Gastroesophageal sphincter (tissue), 4 donors: ENCODE data around the gene UBE3D. TPM values are rescaled to one million over a fixed set of nuclear protein-coding genes. Genes with fewer than 3 reads are reported as not detected.

ENCODE experiments used
- ATAC-seq: fragments of 150-250 bp; one replicate; pipeline ENCODE4 v1.9.1; 2016; ENCODE audit warnings: mild to moderate bottlenecking, moderate library complexity
- H3K27ac ChIP-seq, 4 donors: fragments of 200-600 bp; sonication (generic) in 3 of 4; 1 replicate in 3 of 4; 2 replicates in 1 of 4; pipeline ENCODE4 v1.5.1; 2016 to 2019
- H3K27me3 ChIP-seq: fragments of 200-600 bp; sonication (generic); one replicate; pipeline ENCODE4 v1.5.1; 2019
- H3K36me3 ChIP-seq, 2 donors: fragments of 200-600 bp; sonication (generic); one replicate each; pipeline ENCODE4 v1.5.1; 2019; ENCODE audit warnings: control low read depth in 1 of 2
- H3K4me1 ChIP-seq, 3 donors: fragments of 200-600 bp; sonication (generic); 1 replicate in 2 of 3; 2 replicates in 1 of 3; pipeline ENCODE4 v1.5.1; 2016 to 2019; ENCODE audit warnings: control low read depth in 2 of 3
- H3K4me3 ChIP-seq, 2 donors: fragments of 200-600 bp; sonication (generic); one replicate each; pipeline ENCODE4 v1.5.1; 2019; ENCODE audit warnings: mild to moderate bottlenecking in 1 of 2, moderate library complexity in 1 of 2
- H3K9me3 ChIP-seq, 3 donors: fragments of 200-600 bp; sonication (generic); one replicate each; pipeline ENCODE4 v1.5.1; 2017 to 2019; ENCODE audit warnings: control low read depth in 2 of 3
- EP300 ChIP-seq: sonication (generic); formaldehyde crosslinking; IDR thresholded peaks from one replicate; pipeline ENCODE4 v1.6.1; 2017; ENCODE audit warnings: antibody characterized with exemption, mild to moderate bottlenecking
- POLR2A ChIP-seq, 2 donors: fragments of 450-650 bp; IDR thresholded peaks; one replicate each; pipeline ENCODE4 v1.6.1; 2017; ENCODE audit warnings: antibody characterized with exemption in 2 of 2, mild to moderate bottlenecking in 2 of 2, moderate library complexity in 1 of 2
- POLR2AphosphoS5 ChIP-seq: sonication (generic); formaldehyde crosslinking; IDR thresholded peaks from one replicate; pipeline ENCODE4 v1.6.1; 2017; ENCODE audit warnings: antibody characterized with exemption
- WGBS, 2 donors: methylation state at CpG; one replicate each; pipeline ENCODE4 v1.1.5; 2018; ENCODE audit warnings: low coverage in 1 of 2; 5-methylcytosine and 5-hydroxymethylcytosine counted together
- total RNA-seq, 4 donors: library from RNA; depleted of rRNA; stranded (reverse); fragments of >200 nt; gene quantifications; one replicate each; pipeline ENCODE4 v1.1.0, GENCODE V29; 2016
- TF ChIP-seq, protein P1 (sequence below), 4 experiments: fragments of 200-600 bp in 2 of 4; fragments of 450-650 bp in 2 of 4; sonication (generic) in 1 of 4; IDR thresholded peaks; one replicate each; pipeline ENCODE4 v1.5.1; 2017 to 2019; ENCODE audit warnings: antibody characterized with exemption in 4 of 4, mild to moderate bottlenecking in 2 of 4, moderate library complexity in 2 of 4

Gene UBE3D
- total RNA-seq, 4 donors from 2014 or later, result 3.4 to 13.1 (median 7.3) TPM

- no peak overlapping the region for H3K4me3 ChIP-seq
- no peak overlapping the region for H3K27ac ChIP-seq
- H3K9me3 ChIP-seq, result no peaks in the 10 kb centered on the region
- no peak for ATAC-seq
- no peaks in the 10 kb centered on the region for H3K4me1 ChIP-seq
- 82 to 89% methylated on average over 1 of the region's 1 CpG for WGBS, 2 donors
- TF ChIP-seq, protein P1, sequence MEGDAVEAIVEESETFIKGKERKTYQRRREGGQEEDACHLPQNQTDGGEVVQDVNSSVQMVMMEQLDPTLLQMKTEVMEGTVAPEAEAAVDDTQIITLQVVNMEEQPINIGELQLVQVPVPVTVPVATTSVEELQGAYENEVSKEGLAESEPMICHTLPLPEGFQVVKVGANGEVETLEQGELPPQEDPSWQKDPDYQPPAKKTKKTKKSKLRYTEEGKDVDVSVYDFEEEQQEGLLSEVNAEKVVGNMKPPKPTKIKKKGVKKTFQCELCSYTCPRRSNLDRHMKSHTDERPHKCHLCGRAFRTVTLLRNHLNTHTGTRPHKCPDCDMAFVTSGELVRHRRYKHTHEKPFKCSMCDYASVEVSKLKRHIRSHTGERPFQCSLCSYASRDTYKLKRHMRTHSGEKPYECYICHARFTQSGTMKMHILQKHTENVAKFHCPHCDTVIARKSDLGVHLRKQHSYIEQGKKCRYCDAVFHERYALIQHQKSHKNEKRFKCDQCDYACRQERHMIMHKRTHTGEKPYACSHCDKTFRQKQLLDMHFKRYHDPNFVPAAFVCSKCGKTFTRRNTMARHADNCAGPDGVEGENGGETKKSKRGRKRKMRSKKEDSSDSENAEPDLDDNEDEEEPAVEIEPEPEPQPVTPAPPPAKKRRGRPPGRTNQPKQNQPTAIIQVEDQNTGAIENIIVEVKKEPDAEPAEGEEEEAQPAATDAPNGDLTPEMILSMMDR (IDR thresholded peaks at IDR 0.05), result no peak
- no peaks in the 10 kb centered on the region for H3K36me3 ChIP-seq
- H3K27me3 ChIP-seq, result no peaks in the 10 kb centered on the region
Measured at GRCh38 chr6:82976179-82976578, 89.5 kb downstream of the UBE3D start.

DNA sequence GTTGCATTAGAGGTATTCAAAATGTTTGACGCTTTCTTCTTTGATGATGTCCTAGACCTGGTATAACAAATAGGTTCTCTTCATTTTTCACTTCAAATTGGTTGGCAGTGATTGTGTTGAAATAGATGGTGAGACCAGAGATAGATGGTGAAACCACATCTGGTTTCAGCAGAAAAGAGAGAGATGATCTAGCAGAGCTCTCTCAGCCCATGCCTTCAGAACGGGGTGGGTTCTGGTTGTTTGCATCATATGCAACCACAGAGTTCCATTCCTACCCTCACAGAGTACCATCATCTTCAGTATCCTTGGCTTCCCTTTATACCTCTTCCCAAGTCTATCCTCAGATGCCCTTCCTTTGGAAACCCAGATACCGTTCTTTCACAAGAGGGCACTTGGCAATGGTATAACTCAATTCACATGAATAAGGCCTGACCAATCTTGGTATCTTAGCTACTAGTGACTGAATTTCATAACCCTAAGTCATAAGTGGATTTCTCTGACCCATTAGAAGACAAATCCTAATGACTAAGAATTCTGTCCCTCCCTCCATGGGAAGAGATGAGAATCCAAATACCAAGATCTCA, 93.7 kb downstream of the UBE3D start:
- no peaks in the 10 kb centered on the region for H3K4me1 ChIP-seq
- no peaks in the 10 kb centered on the region for H3K27me3 ChIP-seq
- TF ChIP-seq POLR2AphosphoS5, result no peak
- TF ChIP-seq EP300, result no peak
- TF ChIP-seq, protein P1 (IDR thresholded peaks at IDR 0.05), result no peak
- no peak for TF ChIP-seq POLR2A (IDR thresholded peaks at IDR 0.05)
- no peak overlapping the region for H3K27ac ChIP-seq
- H3K9me3 ChIP-seq, result no peaks in the 10 kb centered on the region
- no peak overlapping the region for H3K4me3 ChIP-seq
- H3K36me3 ChIP-seq, result no peaks in the 10 kb centered on the region
- ATAC-seq, result no peak
- 91 to 100% methylated on average over 3 of the region's 3 CpGs for WGBS, 2 donors

GRCh38 chr6:82970839-82971238, 94.8 kb downstream of the UBE3D start:
- Histone ChIP-seq H3K4me1 (no peaks in the 10 kb centered on the region), H3K27ac (no peak overlapping the region), H3K9me3 (no peaks in the 10 kb centered on the region), H3K27me3 (no peaks in the 10 kb centered on the region), H3K36me3 (no peaks in the 10 kb centered on the region), H3K4me3 (no peak overlapping the region)
- TF ChIP-seq POLR2A (IDR thresholded peaks at IDR 0.05) (no peak), EP300 (no peak), POLR2AphosphoS5 (no peak)
- TF ChIP-seq, protein P1 (IDR thresholded peaks at IDR 0.05), result no peak
- ATAC-seq, result no peak
- WGBS, 2 donors, result 47 to 85% methylated on average over 1 of the region's 1 CpG

- Histone ChIP-seq H3K4me1 (no peaks in the 10 kb centered on the region), H3K9me3 (no peaks in the 10 kb centered on the region), H3K27ac (no peak overlapping the region), H3K27me3 (no peaks in the 10 kb centered on the region), H3K36me3 (no peaks in the 10 kb centered on the region), H3K4me3 (no peak overlapping the region)
- TF ChIP-seq POLR2A (IDR thresholded peaks at IDR 0.05) (no peak), POLR2AphosphoS5 (no peak), EP300 (no peak)
- TF ChIP-seq, protein P1 (IDR thresholded peaks at IDR 0.05), result no peak
- ATAC-seq, result no peak
- WGBS, 2 donors, result 77 to 100% methylated on average over 1 to 2 of the region's 2 CpGs
Measured at GRCh38 chr6:82968708-82969107, 96.9 kb downstream of the UBE3D start.

DNA sequence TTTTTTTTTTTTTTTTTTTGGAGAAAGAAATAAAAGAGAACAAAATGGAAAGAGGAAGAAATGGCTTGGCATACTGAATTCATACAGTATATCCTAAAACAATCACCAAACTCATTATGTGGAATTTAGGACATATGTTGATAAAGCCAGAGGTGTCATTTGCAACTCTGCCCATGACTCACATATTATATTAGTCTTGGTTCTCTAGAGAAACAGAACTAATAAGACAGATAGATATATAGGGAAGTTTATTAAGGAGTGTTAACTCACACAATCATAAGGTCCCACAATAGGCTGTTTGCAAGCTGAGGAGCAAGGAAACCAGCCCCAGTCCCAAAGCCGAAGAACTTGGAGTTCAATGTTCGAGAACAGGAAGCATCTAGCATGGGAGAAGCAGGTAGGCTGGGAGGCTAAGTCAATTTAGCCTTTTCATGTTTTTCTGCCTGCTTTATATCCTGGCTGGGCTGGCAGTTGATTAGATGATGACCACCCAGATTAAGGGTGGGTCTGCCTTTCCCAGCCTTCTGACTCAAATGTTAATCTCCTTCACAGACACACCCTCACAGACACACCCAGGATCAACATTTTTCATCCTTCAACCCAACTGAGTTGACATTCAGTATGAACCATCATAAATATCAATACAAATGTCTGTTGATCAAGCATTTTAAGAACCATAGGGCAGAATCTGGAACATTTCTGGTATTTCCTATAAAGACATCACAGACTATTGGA, 102.3 kb downstream of the UBE3D start:
- WGBS, 2 donors, result 100% methylated on average over 1 to 2 of the region's 2 CpGs
- Histone ChIP-seq H3K27ac (no peak overlapping the region), H3K27me3 (no peaks in the 10 kb centered on the region), H3K9me3 (no peaks in the 10 kb centered on the region), H3K36me3 (no peaks in the 10 kb centered on the region), H3K4me1 (peaks cover 0 to 10% (median 0%) of the 10 kb centered on the region in 3 donors), H3K4me3 (no peak overlapping the region)
- TF ChIP-seq POLR2A (IDR thresholded peaks at IDR 0.05) (no peak), POLR2AphosphoS5 (no peak), EP300 (no peak)
- TF ChIP-seq, protein P1 (IDR thresholded peaks at IDR 0.05), result no peak
- no peak for ATAC-seq
